GM12875 (cell line): ENCODE data around the gene TRIM16.
"Not testable (repeated sequence)": the region's sequence is repeated elsewhere in the genome, so short reads cannot be mapped to it uniquely, and the experiment has no call there.

Source experiments
- H3K4me3 ChIP-seq: one replicate; pipeline ENCODE4 v1.5.1; 2011; ENCODE audit warnings: low read depth, low read length, control low read depth

TRIM16 gene

DNA sequence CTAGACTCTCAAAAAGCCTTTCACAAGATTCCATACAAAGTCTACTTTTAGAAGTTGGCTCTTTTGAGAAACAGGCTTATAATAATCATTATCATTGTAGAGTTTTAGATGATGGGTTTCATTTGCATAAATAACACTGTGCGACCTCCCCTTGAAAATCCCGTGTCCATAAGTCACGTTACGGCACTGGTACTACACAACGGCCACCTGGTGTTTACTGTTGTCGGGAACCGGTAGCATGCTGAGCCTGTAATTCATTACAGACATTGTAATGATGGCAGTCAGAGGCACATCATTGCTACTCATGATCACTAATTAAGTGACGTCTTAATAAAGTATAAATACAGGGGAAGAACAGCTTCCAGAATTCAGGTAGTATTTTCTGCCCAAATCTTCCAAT lies 96.1 kb downstream of the TRIM16 start:
- H3K4me3 ChIP-seq: not testable (repeated sequence)

DNA sequence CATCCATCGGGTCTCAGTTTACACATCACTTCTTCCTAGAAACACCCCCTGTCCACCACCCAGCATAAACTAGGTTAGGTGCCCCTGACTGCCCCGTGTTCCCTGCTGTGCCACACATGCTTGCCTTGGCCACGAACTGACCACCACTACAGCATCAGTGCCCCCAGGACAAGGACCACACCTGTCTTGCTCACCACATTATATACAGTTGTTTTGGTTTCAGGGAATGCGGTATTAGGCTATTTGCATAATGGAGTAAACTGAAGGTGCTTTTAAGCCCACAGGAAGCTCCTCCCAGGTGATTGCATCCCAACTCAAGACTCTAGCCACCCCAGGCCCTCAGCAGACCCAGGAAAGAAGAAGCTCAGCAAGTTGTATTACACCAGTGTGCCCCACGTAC lies 100.8 kb downstream of the TRIM16 start:
- not testable (repeated sequence) for H3K4me3 ChIP-seq

DNA sequence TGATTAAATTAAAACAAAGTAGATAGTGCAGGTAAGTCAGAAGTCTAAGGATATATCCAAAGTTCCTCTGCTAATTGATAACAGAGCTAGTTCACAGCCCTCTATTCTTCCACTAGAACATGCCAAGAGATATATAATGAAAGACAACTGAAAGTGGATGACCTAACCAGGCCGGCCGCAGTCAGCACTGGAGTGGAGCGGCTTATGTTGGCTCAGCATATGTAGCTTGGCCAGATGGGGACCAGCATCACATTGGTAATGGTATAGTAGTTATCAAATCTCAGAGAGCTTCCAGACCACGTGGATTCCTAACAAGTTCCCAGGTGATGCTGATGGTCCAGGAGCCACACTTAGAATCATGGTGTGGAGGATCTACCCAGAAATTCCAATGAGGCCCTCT lies 102.6 kb downstream of the TRIM16 start:
- not testable (repeated sequence) for H3K4me3 ChIP-seq
